T-cell (primary cell): ENCODE results near the gene CBLC. TPM values are rescaled to one million over a fixed set of nuclear protein-coding genes. Genes with fewer than 3 reads are reported as not detected.
"Not testable (repeated sequence)": the region's sequence is repeated elsewhere in the genome, so short reads cannot be mapped to it uniquely, and the experiment has no call there.

Experiments used
- ATAC-seq, 4 experiments: fragments of 200-7000 bp in 3 of 4; fragments of 150-1000 bp in 1 of 4; cut with Tn5 transposase; replicated peaks in 1 of 4; 1 replicate in 3 of 4; 2 replicates in 1 of 4; pipeline ENCODE4 v1.10.0; 2021; ENCODE audit warnings: moderate library complexity in 3 of 4, mild to moderate bottlenecking in 2 of 4, moderate number of reproducible peaks in 1 of 4
- CTCF ChIA-PET, 2 donors: fragments of 300-600 bp; sonication (Branson Sonifier 250); formaldehyde crosslinking; loops; one replicate each; lab custom pipeline; 2022; ENCODE audit warnings: antibody characterized with exemption in 2 of 2; lab: Charles Lee
- POLR2A ChIA-PET, 2 donors: fragments of 300-600 bp; sonication (Branson Sonifier 250); formaldehyde crosslinking; loops; one replicate each; lab custom pipeline; 2022; ENCODE audit warnings: antibody characterized with exemption in 2 of 2; lab: Charles Lee
- DNase-seq, 35 experiments: peaks; one replicate each; pipeline versions ENCODE4 v3.0.0 to v3.0.0-alpha.2; 2013 to 2023
- H3K27ac ChIP-seq: one replicate; pipeline ENCODE4 v1.5.1; 2013; ENCODE audit warnings: low read length
- H3K27me3 ChIP-seq, 2 experiments: replicated peaks in 1 of 2; 1 replicate in 1 of 2; 2 replicates in 1 of 2; pipeline versions ENCODE4 v1.6.1 to v1.7.0; 2013; ENCODE audit warnings: low read length in 1 of 2, mixed read lengths in 1 of 2; ENCODE audit not compliant: control insufficient read depth in 2 of 2, insufficient read depth in 2 of 2; ENCODE audit errors: extremely low read depth in 1 of 2
- H3K36me3 ChIP-seq, 2 donors: 1 replicate in 1 of 2; 2 replicates in 1 of 2; pipeline versions ENCODE4 v1.6.1 to v1.7.0; 2013; ENCODE audit warnings: low read length in 1 of 2; ENCODE audit not compliant: control insufficient read depth in 2 of 2, insufficient read depth in 1 of 2; ENCODE audit errors: extremely low read depth in 1 of 2
- H3K4me1 ChIP-seq, 2 experiments: 1 replicate in 1 of 2; 2 replicates in 1 of 2; pipeline versions ENCODE4 v1.6.1 to v1.7.0; 2013; ENCODE audit warnings: low read length in 2 of 2, mixed read lengths in 1 of 2; ENCODE audit not compliant: insufficient read depth in 2 of 2, control insufficient read depth in 1 of 2; ENCODE audit errors: extremely low read depth in 1 of 2
- H3K4me3 ChIP-seq, 2 donors: 1 replicate in 1 of 2; 2 replicates in 1 of 2; pipeline versions ENCODE4 v1.5.1 to v1.7.0; 2013; ENCODE audit warnings: mild to moderate bottlenecking in 2 of 2, low read length in 1 of 2, moderate library complexity in 1 of 2; ENCODE audit not compliant: control insufficient read depth in 1 of 2; ENCODE audit errors: extremely low read depth in 1 of 2
- H3K9me3 ChIP-seq: 2 replicates; pipeline ENCODE4 v1.7.0; 2013
- H3K27ac Mint-ChIP-seq, 2 donors: one replicate each; pipeline ENCODE4 v1.8.0; 2020 to 2021; ENCODE audit warnings: mild to moderate bottlenecking in 2 of 2, mixed read lengths in 2 of 2
- H3K27me3 Mint-ChIP-seq, 2 donors: one replicate each; pipeline ENCODE4 v1.8.0; 2021 to 2022; ENCODE audit warnings: mixed read lengths in 2 of 2
- H3K36me3 Mint-ChIP-seq: one replicate; pipeline ENCODE4 v1.8.0; 2021; ENCODE audit warnings: mixed read lengths
- H3K4me1 Mint-ChIP-seq, 3 donors: one replicate each; pipeline ENCODE4 v1.8.0; 2020 to 2022; ENCODE audit warnings: mixed read lengths in 3 of 3, mild to moderate bottlenecking in 1 of 3
- H3K4me3 Mint-ChIP-seq, 3 donors: one replicate each; pipeline ENCODE4 v1.8.0; 2020 to 2022; ENCODE audit warnings: mild to moderate bottlenecking in 3 of 3, mixed read lengths in 3 of 3, moderate library complexity in 3 of 3
- H3K9me3 Mint-ChIP-seq, 3 donors: one replicate each; pipeline ENCODE4 v1.8.0; 2020 to 2022; ENCODE audit warnings: mixed read lengths in 3 of 3
- WGBS: methylation state at CpG from one replicate; pipeline ENCODE4 v1.1.5; 2013; ENCODE audit warnings: missing lambda C conversion rate; ENCODE audit not compliant: insufficient coverage; 5-methylcytosine and 5-hydroxymethylcytosine counted together
- total RNA-seq, 35 experiments: library from RNA in 6 of 35; stranded (reverse) in 6 of 35; fragments of 120-200 nt in 1 of 35; gene quantifications; one replicate each; pipeline versions ENCODE4 v1.2.1 to v1.2.4 and lab custom pipeline; 2013 to 2026

CBLC gene
- total RNA-seq, 5 donors from 2014 or later (not counting 1 experiment from before 2014, with no cell fraction given) = 0.25 to 0.30 TPM; not detected in 3

DNA sequence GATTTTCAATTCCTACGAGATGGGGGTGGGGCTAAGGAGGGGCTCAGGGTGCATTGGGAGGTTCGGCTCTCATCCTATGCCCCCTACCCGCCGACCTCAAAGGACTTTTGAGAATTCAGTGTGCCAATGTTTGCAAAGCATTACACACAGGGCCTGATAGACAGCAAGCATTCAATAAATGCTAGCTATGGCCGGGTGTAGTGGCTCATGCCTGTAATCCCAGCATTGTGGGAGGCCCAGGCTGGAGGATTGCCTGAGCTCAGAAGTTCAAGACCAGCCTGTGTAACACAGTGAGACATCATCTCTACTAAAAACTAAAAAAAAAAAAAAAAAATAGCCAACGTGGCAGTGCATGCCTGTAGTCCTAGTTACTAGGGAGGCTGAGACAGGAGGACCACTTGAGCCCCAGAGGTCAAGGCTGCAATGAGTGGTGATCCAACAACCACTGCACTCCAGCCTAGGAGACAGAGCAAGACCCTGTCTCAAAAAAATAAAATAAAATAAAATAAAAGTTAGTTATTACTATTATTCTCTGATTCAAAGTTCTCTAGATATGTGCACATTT, 1.9 kb upstream of the CBLC start:
- Histone ChIP-seq H3K9me3 (no peaks in the 10 kb centered on the region), H3K4me3 (no peak overlapping the region), H3K4me1 (peaks cover 0 to 4% of the 10 kb centered on the region in 2 experiments), H3K27me3 (peaks cover 0 to 23% of the 10 kb centered on the region in 2 experiments), H3K27ac (no peak overlapping the region), H3K36me3 (no peaks in the 10 kb centered on the region)
- no peaks in the 10 kb centered on the region for H3K9me3 Mint-ChIP-seq
- DNase-seq (no peak), ATAC-seq (no peak)
- H3K36me3 Mint-ChIP-seq = no peaks in the 10 kb centered on the region
- ChIA-PET POLR2A (no interaction called here), CTCF (interaction anchor here (0.6 to 6.5 kb wide), 3 partner anchors 52 to 60 kb away, joined by 3 to 199 read pairs (median 6); no protein-coding TSS in a partner anchor)
- H3K4me3 Mint-ChIP-seq = no peak overlapping the region
- peaks cover 0 to 3% of the 10 kb centered on the region in 2 donors for H3K27me3 Mint-ChIP-seq
- 95% methylated on average over 4 of the region's 6 CpGs for WGBS
- peaks cover 2 to 4% (median 2%) of the 10 kb centered on the region in 3 donors for H3K4me1 Mint-ChIP-seq
- H3K27ac Mint-ChIP-seq = no peak overlapping the region

DNA sequence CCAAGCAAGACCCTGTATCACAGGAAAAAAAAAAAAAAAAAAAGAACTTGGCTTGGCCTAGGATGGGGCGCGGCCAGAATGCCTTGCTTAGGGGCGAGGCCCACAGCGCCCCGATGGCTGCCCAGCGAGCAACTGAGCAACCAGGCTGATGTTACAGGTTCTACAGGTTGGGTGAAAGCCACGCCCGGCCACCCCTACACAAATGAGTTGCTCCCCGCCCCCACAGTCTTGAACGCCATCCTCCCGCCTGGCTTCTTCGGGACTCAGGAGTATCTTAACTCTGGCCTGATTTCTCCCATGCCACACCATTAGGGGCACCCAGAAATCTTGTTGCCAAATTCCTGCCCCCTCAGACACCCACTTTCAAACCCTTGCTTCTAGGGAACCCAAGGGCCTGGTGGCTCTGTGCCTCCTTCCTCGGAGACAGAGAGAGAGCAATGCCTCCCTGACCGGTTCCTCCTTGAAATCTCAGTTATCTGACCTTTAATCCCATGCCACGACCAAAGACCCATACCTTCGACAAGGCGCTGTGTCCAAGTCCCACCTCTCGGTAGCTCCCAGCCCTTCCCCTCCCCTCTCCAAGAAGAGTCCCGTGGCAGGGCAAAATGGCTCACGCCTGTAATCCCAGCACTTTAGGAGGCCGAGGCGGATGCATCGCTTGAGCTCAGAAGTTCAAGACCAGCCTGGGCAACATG, 1.1 kb upstream of the CBLC start:
- no peaks in the 10 kb centered on the region for H3K36me3 Mint-ChIP-seq
- peaks cover 0 to 4% of the 10 kb centered on the region in 2 experiments for H3K4me1 ChIP-seq
- 88% methylated on average over 18 of the region's 23 CpGs for WGBS
- no peaks in the 10 kb centered on the region for H3K36me3 ChIP-seq
- no peak for DNase-seq
- ATAC-seq = no peak
- H3K27ac Mint-ChIP-seq = no peak overlapping the region
- peaks cover 0 to 2% (median 0%) of the 10 kb centered on the region in 3 donors for H3K4me1 Mint-ChIP-seq
- peaks cover 0 to 29% of the 10 kb centered on the region in 2 experiments for H3K27me3 ChIP-seq
- H3K27ac ChIP-seq = no peak overlapping the region
- no peaks in the 10 kb centered on the region for H3K9me3 ChIP-seq
- POLR2A ChIA-PET = no interaction called here
- H3K9me3 Mint-ChIP-seq = no peaks in the 10 kb centered on the region
- no peak overlapping the region for H3K4me3 ChIP-seq
- no peak overlapping the region for H3K4me3 Mint-ChIP-seq
- CTCF ChIA-PET = interaction anchor here in 1 of 2 donors (0.6 to 6.5 kb wide), 2 partner anchors 8 to 53 kb away, joined by 4 to 199 read pairs; no protein-coding TSS in a partner anchor
- H3K27me3 Mint-ChIP-seq = peaks cover 0 to 3% of the 10 kb centered on the region in 2 donors

DNA sequence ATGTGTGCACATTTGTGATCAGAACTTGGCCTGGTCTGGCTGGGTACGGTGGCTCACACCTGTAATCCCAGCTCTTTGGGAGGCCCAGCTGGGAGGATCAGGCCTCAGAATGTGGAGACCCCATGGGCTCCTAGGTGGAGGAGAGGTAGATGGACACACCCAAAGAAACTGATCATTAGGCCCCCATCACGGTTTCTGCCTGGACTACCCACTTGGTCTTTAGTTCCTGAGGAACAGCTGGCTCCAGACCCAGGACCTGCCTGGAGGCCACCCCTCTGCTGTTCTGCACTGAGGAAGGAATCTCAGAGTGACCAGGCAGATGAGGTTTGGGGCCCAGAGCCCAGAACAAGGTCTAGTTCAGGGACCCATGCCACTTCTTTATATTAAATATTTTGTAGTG, 1.5 kb downstream of the CBLC start:
- Mint-ChIP-seq H3K9me3 (no peaks in the 10 kb centered on the region), H3K4me1 (peaks cover under 1 to 2% (median under 1%) of the 10 kb centered on the region in 3 donors), H3K27me3 (peaks cover under 1 to 4% of the 10 kb centered on the region in 2 donors), H3K36me3 (no peaks in the 10 kb centered on the region), H3K4me3 (no peak overlapping the region), H3K27ac (no peak overlapping the region)
- ATAC-seq = no peak
- Histone ChIP-seq H3K4me1 (peaks cover 0 to 5% of the 10 kb centered on the region in 2 experiments), H3K4me3 (no peak overlapping the region), H3K9me3 (no peaks in the 10 kb centered on the region), H3K27ac (no peak overlapping the region), H3K27me3 (peaks cover 0 to 40% of the 10 kb centered on the region in 2 experiments), H3K36me3 (no peaks in the 10 kb centered on the region)
- no peak for DNase-seq
- CTCF ChIA-PET = interaction anchor here in 1 of 2 donors (0.6 kb wide), 1 partner anchor 13 kb away, joined by 3 read pairs; no protein-coding TSS in a partner anchor
- POLR2A ChIA-PET = no interaction called here
- WGBS = 100% methylated on average over 2 of the region's 2 CpGs

DNA sequence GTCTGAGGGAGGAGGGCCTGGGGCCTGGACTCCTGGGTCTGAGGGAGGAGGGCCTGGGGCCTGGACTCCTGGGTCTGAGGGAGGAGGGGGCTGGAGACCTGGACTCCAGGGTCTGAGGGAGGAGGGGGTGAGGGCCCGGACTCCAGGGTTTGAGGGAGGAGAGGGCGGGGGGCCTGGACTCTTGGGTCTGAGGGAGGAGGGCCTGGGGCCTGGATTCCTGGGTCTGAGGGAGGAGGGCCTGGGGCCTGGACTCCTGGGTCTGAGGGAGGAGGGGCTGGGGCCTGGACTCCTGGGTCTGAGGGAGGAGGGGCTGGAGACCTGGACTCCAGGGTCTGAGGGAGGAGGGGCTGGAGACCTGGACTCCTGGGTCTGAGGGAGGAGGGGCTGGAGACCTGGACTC, 4.0 kb downstream of the CBLC start:
- H3K4me3 Mint-ChIP-seq, H3K4me3 ChIP-seq, POLR2A ChIA-PET, H3K27ac ChIP-seq, CTCF ChIA-PET, H3K36me3 ChIP-seq, H3K27ac Mint-ChIP-seq, H3K36me3 Mint-ChIP-seq, H3K27me3 Mint-ChIP-seq, DNase-seq, ATAC-seq, H3K9me3 Mint-ChIP-seq, H3K9me3 ChIP-seq, H3K4me1 Mint-ChIP-seq: not testable (repeated sequence)
- Histone ChIP-seq H3K4me1 (peaks cover 0 to 11% of the 10 kb centered on the region in 2 experiments), H3K27me3 (peaks cover 0 to 42% of the 10 kb centered on the region in 2 experiments)
- WGBS = 88% methylated on average over 2 of the region's 2 CpGs

DNA sequence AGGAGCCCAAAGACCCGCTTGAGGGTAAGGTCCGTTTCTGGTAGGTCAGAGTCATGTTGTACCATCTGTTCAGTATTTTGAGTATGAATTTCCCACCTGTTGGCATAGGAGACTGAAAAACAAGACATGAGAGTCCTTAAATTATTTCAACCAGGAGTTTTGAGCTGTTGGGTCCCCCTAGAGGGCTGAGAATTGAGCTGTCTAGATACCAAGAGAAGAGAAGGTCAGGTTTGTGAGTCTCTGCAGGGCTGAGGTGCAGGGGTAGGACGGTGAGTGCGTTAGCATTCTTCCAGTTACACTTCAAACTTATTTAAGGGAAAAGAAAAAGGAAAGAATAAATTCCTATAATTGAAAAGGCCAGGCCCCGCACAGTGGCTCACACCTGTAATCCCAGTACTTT, 5.0 kb downstream of the CBLC start:
- no peak overlapping the region for H3K27ac Mint-ChIP-seq
- H3K36me3 Mint-ChIP-seq = no peaks in the 10 kb centered on the region
- CTCF ChIA-PET = no interaction called here
- Histone ChIP-seq H3K27ac (no peak overlapping the region), H3K9me3 (no peaks in the 10 kb centered on the region), H3K27me3 (peaks cover 0 to 39% of the 10 kb centered on the region in 2 experiments), H3K36me3 (no peaks in the 10 kb centered on the region), H3K4me3 (no peak overlapping the region), H3K4me1 (peaks cover 0 to 11% of the 10 kb centered on the region in 2 experiments)
- H3K27me3 Mint-ChIP-seq = peaks cover 3 to 6% of the 10 kb centered on the region in 2 donors
- no peaks in the 10 kb centered on the region for H3K9me3 Mint-ChIP-seq
- ATAC-seq = no peak
- H3K4me1 Mint-ChIP-seq = peaks cover 4 to 8% (median 4%) of the 10 kb centered on the region in 3 donors
- WGBS = 80% methylated on average over 1 of the region's 5 CpGs
- POLR2A ChIA-PET = no interaction called here
- no peak overlapping the region for H3K4me3 Mint-ChIP-seq
- DNase-seq = no peak

DNA sequence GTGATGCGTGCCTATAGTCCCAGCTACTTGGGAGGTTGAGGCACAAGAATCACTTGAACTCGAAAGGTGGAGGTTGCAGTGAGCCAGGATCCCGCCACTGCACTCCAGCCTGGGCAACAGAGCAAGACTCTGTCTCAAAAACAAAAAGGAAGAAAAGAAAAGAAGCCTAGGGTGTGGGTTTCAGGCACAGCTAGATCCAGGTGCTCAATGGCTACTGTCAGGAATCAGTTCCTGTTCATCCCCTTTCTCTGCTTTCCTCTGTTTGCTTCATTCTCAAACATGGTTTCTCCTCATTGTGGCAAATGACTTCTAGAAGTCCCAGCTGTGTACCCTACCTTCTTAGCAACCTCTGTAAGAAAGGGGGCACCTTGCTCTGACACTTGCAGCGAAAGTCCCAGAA, 5.9 kb downstream of the CBLC start:
- ChIA-PET POLR2A (no interaction called here), CTCF (interaction anchor here in 1 of 2 donors (1.5 kb wide), 2 partner anchors 9 to 13 kb away, joined by 3 to 10 read pairs; no protein-coding TSS in a partner anchor)
- Histone ChIP-seq H3K27me3 (peaks cover 0 to 36% of the 10 kb centered on the region in 2 experiments), H3K4me3 (no peak overlapping the region), H3K36me3 (no peaks in the 10 kb centered on the region), H3K4me1 (peaks cover 0 to 7% of the 10 kb centered on the region in 2 experiments), H3K27ac (no peak overlapping the region), H3K9me3 (no peaks in the 10 kb centered on the region)
- WGBS = 80% methylated on average over 2 of the region's 4 CpGs
- Mint-ChIP-seq H3K27me3 (peaks cover 3 to 6% of the 10 kb centered on the region in 2 donors), H3K4me3 (no peak overlapping the region), H3K4me1 (peaks cover 4 to 8% (median 4%) of the 10 kb centered on the region in 3 donors), H3K36me3 (no peaks in the 10 kb centered on the region), H3K9me3 (no peaks in the 10 kb centered on the region), H3K27ac (no peak overlapping the region)
- DNase-seq = no peak
- no peak for ATAC-seq
